ENCODE results near the gene AGBL1.

AGBL1 gene

GRCh38 chr15:86059851-86060250 lies 19.8 kb upstream of the AGBL1 start:
- no peaks in the 10 kb centered on the region for H3K9me3 ChIP-seq (ENCODE audit: severe bottlenecking)
- H3K27me3 ChIP-seq (ENCODE audit: insufficient read depth, poor library complexity, severe bottlenecking) = peaks cover 42% of the 10 kb centered on the region
- H3K4me3 ChIP-seq (ENCODE audit: severe bottlenecking) = no peak overlapping the region
- no peaks in the 10 kb centered on the region for H3K36me3 ChIP-seq (ENCODE audit: low read depth)
- no peak for DNase-seq (ENCODE audit: low spot score)
- TF ChIP-seq CTCF (IDR thresholded peaks at IDR 0.05; ENCODE audit: poor library complexity, severe bottlenecking) = no peak
- no peaks in the 10 kb centered on the region for H3K4me1 ChIP-seq (ENCODE audit: insufficient read depth, poor library complexity, severe bottlenecking)
- no peak overlapping the region for H3K27ac ChIP-seq (ENCODE audit: poor library complexity, severe bottlenecking)
- no peak for ATAC-seq (ENCODE audit: low read depth)

- Histone ChIP-seq H3K36me3 (ENCODE audit: low read depth) (no peaks in the 10 kb centered on the region), H3K4me1 (ENCODE audit: insufficient read depth, poor library complexity, severe bottlenecking) (no peaks in the 10 kb centered on the region), H3K27ac (ENCODE audit: poor library complexity, severe bottlenecking) (no peak overlapping the region), H3K27me3 (ENCODE audit: insufficient read depth, poor library complexity, severe bottlenecking) (peaks cover 49% of the 10 kb centered on the region), H3K4me3 (ENCODE audit: severe bottlenecking) (no peak overlapping the region), H3K9me3 (ENCODE audit: severe bottlenecking) (no peaks in the 10 kb centered on the region)
- no peak for TF ChIP-seq CTCF (IDR thresholded peaks at IDR 0.05; ENCODE audit: poor library complexity, severe bottlenecking)
- DNase-seq (ENCODE audit: low spot score) (no peak), ATAC-seq (ENCODE audit: low read depth) (no peak)
Observed at GRCh38 chr15:86060674-86061073, 19.0 kb upstream of the AGBL1 start.

- H3K4me3 ChIP-seq (ENCODE audit: severe bottlenecking) = no peak overlapping the region
- DNase-seq (ENCODE audit: low spot score) = no peak
Observed at GRCh38 chr15:86061581-86061980, 18.1 kb upstream of the AGBL1 start.

GRCh38 chr15:86062646-86063243 lies 16.9 kb upstream of the AGBL1 start:
- ATAC-seq (ENCODE audit: low read depth) (no peak), DNase-seq (ENCODE audit: low spot score) (no peak)
- no peak for TF ChIP-seq CTCF (IDR thresholded peaks at IDR 0.05; ENCODE audit: poor library complexity, severe bottlenecking)
- no peaks in the 10 kb centered on the region for H3K4me1 ChIP-seq (ENCODE audit: insufficient read depth, poor library complexity, severe bottlenecking)
- H3K27me3 ChIP-seq (ENCODE audit: insufficient read depth, poor library complexity, severe bottlenecking) = peaks cover 56% of the 10 kb centered on the region
- no peak overlapping the region for H3K27ac ChIP-seq (ENCODE audit: poor library complexity, severe bottlenecking)
- H3K9me3 ChIP-seq (ENCODE audit: severe bottlenecking) = peaks cover 2% of the 10 kb centered on the region
- no peaks in the 10 kb centered on the region for H3K36me3 ChIP-seq (ENCODE audit: low read depth)
- no peak overlapping the region for H3K4me3 ChIP-seq (ENCODE audit: severe bottlenecking)

More at GRCh38 chr15:86061581-86061980, 18.1 kb upstream of the AGBL1 start:
- H3K27ac ChIP-seq (ENCODE audit: poor library complexity, severe bottlenecking) = no peak overlapping the region
- ATAC-seq (ENCODE audit: low read depth) = no peak
- TF ChIP-seq CTCF (IDR thresholded peaks at IDR 0.05; ENCODE audit: poor library complexity, severe bottlenecking) = no peak
- peaks cover 52% of the 10 kb centered on the region for H3K27me3 ChIP-seq (ENCODE audit: insufficient read depth, poor library complexity, severe bottlenecking)
- H3K9me3 ChIP-seq (ENCODE audit: severe bottlenecking) = no peaks in the 10 kb centered on the region
- no peaks in the 10 kb centered on the region for H3K36me3 ChIP-seq (ENCODE audit: low read depth)
- H3K4me1 ChIP-seq (ENCODE audit: insufficient read depth, poor library complexity, severe bottlenecking) = no peaks in the 10 kb centered on the region

GRCh38 chr15:86063356-86064095 lies 16.1 kb upstream of the AGBL1 start:
- no peaks in the 10 kb centered on the region for H3K36me3 ChIP-seq (ENCODE audit: low read depth)
- H3K27ac ChIP-seq (ENCODE audit: poor library complexity, severe bottlenecking) = no peak overlapping the region
- peaks cover 2% of the 10 kb centered on the region for H3K9me3 ChIP-seq (ENCODE audit: severe bottlenecking)
- no peak for DNase-seq (ENCODE audit: low spot score)
- H3K27me3 ChIP-seq (ENCODE audit: insufficient read depth, poor library complexity, severe bottlenecking) = peaks cover 59% of the 10 kb centered on the region
- no peak for TF ChIP-seq CTCF (IDR thresholded peaks at IDR 0.05; ENCODE audit: poor library complexity, severe bottlenecking)
- ATAC-seq (ENCODE audit: low read depth) = no peak
- H3K4me3 ChIP-seq (ENCODE audit: severe bottlenecking) = no peak overlapping the region
- no peaks in the 10 kb centered on the region for H3K4me1 ChIP-seq (ENCODE audit: insufficient read depth, poor library complexity, severe bottlenecking)
